ENCODE data around the gene USP37.

Gene USP37

GRCh38 chr2:218427741-218428140, 140.4 kb downstream of the USP37 start:
- no peak for DNase-seq

DNA sequence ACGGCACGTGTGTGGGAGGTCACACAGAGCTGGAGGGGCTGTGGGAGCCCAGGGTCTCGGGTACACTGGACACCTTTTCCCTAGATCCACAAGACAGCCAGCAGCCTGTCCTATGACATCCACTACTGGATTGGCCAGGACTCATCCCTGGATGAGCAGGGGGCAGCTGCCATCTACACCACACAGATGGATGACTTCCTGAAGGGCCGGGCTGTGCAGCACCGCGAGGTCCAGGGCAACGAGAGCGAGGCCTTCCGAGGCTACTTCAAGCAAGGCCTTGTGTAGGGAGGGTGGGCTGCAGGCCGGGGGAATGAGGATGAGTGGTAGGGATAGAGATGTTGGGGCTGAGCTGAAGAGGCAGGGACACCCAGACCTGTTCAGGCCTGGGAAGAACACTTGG, 142.6 kb downstream of the USP37 start:
- DNase-seq: no peak

DNA sequence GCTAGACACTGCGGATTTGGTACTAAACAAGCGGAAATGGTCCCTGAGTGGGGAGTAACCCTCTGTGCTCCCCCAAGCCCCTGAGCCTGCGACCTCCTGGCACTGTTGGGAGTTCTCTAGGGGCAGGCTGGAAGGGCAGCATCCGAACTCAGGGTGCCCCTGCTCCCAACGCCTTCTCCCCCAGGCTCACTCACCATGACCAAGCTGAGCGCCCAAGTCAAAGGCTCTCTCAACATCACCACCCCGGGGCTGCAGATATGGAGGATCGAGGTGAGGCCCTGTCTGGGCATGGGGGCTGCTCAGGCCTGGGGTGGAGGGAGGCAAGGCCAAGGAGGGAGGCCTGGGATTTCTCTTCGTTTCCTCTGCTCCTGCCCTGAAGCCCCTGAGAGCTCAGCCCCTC, 144.6 kb downstream of the USP37 start:
- DNase-seq: no peak

GRCh38 chr2:218422403-218423086, 145.6 kb downstream of the USP37 start:
- no peak for DNase-seq

- DNase-seq: no peak
These were observed 147.1 kb downstream of the USP37 start for GRCh38 chr2:218421027-218421426.

DNA sequence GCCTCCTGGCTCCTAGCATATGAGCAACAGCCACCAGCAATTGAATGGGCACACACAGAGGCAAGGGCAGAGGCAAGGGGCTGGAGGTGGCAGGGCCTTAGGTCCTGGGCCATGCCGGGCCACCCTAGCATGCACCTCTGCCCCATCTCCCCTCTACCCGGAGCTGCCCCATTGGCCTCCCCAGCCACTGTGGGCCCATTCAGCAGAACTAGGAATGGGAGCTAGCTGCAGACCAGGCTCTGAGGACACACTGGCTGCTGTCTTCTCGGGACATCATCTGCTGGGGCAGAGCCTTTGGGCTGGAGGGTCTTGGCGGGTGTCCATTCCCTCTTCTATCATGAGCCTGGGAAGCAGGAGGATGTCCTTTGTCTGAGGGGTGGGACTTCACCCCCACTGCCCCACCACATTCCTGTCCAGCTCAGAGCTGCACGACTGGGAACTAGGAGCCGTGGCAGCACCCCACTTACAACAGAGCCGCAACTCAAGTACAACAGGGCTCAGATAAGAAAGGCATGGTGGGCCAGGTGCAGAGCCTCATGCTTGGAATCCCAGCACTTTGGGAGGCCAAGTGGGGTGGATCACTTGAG, 148.4 kb downstream of the USP37 start:
- DNase-seq: no peak

DNA sequence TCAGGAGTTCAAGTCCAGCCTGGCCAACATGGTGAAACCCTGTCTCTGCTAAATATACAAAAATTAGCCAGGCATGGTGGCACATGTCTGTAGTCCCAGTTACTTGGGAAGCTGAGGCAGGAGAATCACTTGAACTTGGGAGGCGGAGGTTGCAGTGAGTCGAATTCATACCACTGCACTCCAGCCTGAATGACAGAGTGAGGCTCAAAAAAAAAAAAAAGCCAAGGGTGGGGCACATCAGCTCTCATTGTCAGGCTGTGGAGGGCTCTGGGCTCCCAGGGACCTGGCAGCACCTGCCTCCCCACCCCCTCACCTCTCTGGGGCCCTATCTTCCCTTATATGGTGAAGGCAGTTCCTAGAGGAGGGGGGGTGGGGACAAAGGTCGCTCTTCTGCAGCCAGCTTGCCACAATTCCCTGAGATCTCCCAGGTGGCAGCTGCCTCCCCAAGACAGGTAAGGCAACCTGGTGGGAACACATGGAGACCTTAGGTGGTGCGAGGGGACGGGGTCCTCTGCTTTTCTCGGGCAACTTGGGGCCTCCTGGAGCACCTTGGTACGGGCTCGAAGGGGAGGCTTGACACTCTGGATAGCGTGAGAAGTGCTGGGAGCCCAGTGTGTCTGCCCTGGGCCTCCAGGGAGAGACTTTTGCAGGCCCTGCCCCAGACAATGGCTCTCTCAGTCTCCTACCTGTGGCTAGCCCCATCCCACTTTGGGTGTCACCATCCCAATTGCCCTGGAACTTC, 149.3 kb downstream of the USP37 start, which contains the start of gene VIL1:
Gene VIL1, plus strand, starts transcription at position 407 of the 742 bp plus-strand sequence. CDS start 4,656 bp downstream, outside the sequence.
- DNase-seq: no peak

- DNase-seq: no peak
These were observed 149.8 kb downstream of the USP37 start for GRCh38 chr2:218418321-218418716.

GRCh38 chr2:218407717-218408116, 160.4 kb downstream of the USP37 start:
- no peak for DNase-seq

- DNase-seq: peak; percentile 84
These were observed 161.1 kb downstream of the USP37 start for GRCh38 chr2:218406949-218407618.

DNA sequence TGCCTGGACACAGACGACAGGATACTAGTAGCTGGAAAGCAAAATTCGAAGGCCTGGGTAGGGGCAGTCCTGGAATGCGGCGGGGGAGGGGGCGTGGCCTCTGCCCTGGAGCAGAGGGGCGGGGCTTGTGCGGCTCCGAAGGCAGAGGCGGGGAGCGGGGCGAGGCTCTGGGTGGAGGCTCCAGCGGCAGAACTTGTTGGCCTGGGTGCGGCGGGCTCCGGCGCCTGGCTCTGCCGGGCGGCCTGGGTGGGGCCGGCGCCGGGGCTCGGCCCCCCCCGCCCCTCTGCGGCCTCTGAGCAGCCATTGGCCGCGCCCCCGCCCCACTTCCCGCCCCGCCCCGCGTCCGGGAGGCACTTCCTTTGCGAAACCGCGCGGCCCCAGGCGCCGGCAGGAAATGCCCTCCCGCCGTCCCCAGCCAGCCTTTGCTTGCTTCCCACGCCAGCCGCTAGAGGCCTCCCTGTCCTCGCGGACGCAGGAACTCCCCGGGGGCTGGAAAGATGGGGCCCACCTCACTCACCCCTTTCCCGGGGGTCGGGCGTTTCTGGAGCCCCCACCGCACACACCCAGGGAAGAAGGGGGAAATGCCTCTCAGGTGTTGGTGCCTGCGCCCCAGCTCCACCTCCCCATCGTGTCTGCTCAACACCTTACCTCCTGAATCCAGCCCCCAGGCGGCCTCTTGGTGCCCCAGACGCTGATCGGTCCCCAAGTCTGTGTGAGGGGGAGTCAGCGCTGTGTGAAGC, 161.8 kb downstream of the USP37 start:
- DNase-seq: peak; percentile 96

DNA sequence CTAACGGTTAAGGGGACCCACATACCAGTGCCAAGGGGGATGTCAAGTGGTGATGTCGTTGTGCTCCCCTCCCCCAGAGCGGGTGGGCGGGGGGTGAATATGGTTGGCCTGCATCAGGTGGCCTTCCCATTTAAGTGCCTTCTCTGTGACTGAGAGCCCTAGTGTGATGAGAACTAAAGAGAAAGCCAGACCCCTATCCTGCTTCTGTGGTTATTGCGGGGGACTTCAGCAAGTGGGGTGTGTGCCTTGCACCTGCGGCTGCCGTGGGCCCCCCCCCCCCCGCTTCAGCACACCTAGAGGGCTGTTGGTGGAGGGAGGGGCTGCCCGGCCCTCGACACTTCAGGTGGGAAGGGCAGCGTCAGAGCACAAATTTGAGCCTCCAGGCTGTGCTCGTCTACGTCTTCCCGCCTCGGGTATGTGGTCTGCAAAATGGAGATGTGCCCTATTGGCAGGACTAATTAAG, 162.4 kb downstream of the USP37 start:
- DNase-seq: peak; percentile 70

- DNase-seq: no peak
These were observed 162.9 kb downstream of the USP37 start for GRCh38 chr2:218405086-218405745.

- DNase-seq: no peak
These were observed 163.6 kb downstream of the USP37 start for GRCh38 chr2:218404351-218405085.

DNA sequence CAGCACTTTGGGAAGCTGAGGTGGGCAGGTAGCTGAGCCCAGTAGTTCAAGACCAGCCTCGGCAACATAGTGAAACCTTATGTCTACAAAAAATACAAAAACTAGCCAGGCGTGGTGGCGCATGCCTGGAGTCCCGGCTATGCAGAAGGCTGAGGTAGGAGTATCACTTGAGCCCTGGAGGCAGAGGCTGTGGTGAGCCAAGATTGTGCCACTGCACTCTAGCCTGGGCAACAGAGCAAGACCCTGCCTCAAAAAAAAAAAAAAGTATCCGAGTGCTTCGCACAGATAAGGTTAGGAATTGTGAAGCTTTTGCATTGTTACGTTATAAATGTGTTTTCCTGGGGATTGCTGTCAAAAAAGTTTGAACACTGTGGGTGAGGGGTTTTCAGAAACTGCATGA, 164.3 kb downstream of the USP37 start:
- DNase-seq: no peak

DNA sequence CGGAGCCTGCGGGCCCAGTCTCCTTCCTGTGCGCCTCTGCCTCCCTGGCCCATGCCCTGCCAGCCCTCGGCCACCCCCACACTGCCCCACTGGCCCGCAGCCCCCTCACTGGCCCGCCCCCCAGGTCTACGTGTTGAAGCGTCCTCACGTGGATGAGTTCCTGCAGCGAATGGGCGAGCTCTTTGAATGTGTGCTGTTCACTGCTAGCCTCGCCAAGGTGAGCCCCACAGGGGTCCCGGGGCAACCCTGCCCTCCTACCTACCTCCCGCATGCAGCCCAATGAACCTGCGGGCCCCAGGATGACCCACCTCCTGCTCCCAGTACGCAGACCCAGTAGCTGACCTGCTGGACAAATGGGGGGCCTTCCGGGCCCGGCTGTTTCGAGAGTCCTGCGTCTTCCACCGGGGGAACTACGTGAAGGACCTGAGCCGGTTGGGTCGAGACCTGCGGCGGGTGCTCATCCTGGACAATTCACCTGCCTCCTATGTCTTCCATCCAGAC, 165.2 kb downstream of the USP37 start:
- DNase-seq: no peak

- DNase-seq: no peak
These were observed 165.7 kb downstream of the USP37 start for GRCh38 chr2:218402491-218402901.

DNA sequence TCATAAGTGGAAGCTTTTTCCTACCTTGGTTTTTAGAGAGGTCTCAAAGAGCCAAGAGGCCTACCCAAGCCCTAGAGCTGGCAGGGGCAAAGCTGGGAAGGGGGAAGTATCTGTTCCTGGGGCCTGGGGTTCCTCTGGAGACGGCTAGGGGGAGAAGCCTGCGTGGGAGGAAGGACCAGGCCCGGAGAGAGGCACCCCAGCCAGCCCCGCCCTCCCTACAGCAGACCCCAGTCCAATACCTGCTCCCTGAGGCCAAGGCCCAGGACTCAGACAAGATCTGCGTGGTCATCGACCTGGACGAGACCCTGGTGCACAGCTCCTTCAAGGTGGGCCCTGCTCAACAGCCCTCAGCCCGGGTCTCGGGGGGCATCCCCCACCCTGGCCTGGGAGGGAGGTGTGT, 166.3 kb downstream of the USP37 start:
- no peak for DNase-seq

- no peak for DNase-seq
These were observed 166.9 kb downstream of the USP37 start for GRCh38 chr2:218400930-218401881.

Measured in activated effector memory CD4-positive, alpha-beta T cell treated with anti-CD3 and anti-CD28 coated beads, Interleukin-2, amount 50 U/mL, for 16 hours (primary cell).